Activated gamma-delta T cell treated with Interleukin-2 at 50 U/mL for 16 hours (primary cell): Measurements from ENCODE around the gene COL19A1.

ENCODE experiments used
- DNase-seq: peaks from one replicate; pipeline ENCODE4 v3.0.0-alpha.2; 2020

COL19A1 gene

DNA sequence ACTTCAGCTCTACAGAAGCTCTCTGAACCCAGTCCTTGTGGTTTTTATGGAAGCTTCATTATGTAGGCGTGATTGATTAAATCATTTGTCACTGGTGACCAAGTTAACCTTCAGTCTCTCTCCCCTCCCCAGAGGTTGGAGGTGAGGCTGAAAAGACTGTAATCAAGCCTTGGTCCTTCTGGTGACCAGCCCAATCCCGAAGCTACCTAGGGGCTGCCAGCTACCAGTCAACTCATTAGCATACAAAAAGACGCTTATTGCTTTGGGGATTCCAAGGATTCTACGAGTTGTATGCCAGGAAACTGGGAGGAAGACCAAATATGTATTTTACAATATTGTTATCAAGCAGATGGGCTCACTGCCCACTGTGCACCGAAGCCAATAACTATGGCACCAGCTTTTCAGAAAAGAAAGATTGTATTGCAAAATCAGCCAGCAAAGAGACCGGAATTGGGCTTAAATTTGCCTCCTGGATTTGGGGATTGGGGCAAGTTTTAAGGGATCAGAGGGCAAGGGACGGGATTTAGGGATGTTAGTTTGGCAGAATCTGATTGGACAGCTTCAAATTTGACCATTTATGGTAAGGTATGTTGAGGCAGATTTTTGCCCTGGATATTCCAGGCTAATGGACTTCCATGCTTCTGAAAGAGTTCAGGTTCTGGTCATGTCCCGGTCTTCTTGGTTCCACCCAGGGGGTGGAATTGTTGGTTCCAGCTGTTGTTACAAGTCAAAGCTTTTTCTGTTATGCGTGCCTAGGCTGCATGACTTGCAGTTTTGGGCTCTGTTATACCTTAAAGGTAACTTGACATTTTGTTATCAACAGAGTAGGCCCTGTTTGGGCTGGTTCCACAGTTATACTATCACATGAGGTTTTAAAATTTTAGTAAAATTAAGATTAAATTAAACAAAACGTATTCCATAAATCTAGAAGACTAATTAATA is 269.1 kb downstream of the COL19A1 start:
- no peak for DNase-seq

DNA sequence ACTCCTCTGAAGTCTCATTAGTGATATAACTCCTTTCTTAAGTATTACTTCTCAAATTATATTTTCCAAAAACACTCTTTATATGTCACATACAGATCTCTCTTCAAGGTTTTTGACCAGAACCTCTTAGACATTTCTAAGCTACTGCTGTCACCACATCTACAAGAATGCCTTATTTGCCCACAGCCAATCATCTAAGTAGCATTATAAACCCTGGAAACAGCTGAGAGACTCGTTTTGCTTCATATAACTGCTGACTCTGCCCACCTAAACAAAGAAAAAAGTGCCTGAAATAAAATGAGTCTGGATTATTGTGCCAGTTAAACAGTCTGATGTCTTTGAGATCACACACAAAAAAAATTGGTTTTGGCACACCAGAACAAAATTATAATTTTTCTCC is 270.6 kb downstream of the COL19A1 start:
- DNase-seq: no peak

- DNase-seq: no peak
Measured at GRCh38 chr6:70140496-70140895, 274.1 kb downstream of the COL19A1 start.

GRCh38 chr6:70142034-70142433 is 275.7 kb downstream of the COL19A1 start:
- no peak for DNase-seq

GRCh38 chr6:70145178-70145577 is 278.8 kb downstream of the COL19A1 start:
- no peak for DNase-seq

DNA sequence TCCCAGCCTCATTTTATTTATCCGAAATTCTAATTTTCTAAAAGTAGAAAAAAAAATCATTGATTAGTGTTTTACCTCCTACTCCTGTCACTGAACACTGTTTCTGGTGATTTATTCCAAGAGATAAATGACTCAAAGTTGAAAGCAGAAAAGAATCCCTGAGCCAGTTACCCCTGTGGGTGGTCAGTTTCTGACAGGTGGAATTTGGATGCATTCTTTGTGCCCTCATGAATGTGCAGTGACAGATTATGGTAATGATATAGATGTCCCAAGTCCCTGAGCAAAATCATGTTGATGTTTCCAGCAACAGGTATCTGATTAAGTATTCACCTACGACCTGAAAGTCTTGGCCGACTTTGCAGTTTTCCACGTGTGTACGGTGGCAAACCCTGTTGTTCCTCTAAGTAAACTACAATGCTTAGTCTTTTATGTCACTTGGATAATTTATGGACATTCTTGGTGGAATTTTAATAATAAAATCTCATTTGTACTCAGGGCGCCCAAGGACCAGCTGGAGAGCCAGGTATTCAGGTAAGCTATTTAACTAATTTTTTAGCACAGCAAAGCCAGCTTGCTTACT is 282.9 kb downstream of the COL19A1 start:
- DNase-seq: no peak

DNA sequence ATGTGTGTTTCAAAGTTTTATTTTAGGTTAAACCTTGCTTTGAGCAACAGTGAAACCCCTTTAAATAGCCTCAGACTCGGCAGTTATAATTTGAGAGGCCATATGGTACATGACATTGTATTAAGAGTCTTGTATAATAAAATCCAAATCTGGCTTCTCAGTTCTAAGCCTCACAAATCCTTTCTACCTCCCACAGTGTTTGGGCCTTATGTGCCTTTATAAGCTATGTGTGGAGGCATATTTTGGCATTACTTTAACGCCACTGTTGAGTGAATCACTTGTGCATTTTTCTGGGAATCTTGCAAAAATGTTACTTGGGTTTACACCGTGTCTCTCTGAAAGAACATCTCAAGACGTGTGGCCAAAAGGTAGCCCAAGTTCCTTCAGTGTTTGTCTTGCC is 284.2 kb downstream of the COL19A1 start:
- no peak for DNase-seq

DNA sequence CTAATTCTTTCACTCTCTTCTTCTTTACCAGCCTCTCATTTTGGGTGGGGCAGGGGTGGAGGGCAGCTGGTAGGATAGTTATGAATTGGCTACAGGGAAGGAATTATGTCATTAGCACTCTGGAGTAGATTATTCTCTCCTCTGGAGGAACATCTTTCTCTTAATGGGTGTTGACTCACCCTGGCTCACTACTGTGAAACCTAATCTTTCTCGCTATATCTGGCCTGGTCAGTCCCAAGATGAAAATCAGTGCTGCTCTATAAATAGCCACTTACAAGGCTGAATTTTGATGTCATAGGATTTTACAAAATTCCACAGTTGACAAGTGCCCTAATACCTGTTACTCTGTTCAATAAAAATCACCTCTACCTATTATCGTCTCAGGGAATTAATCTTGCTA is 285.3 kb downstream of the COL19A1 start:
- no peak for DNase-seq

DNA sequence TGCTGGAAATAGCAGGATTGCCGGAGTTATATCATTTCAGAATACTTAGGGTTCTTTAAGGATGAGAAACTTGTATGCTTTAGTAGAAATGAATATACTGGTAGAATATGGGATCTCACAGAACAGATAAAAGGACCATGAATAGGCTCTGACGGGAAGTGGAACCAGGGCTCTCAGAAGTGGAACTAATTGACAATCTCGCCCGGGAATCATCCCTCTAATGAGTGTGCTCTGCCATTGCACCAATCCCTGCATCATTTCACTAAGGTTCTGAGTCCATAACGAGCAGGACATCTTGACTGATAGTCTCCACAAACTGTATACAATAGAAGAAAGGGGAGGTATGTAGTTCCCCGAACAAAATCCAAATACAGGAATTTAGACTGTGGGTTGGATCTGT is 286.4 kb downstream of the COL19A1 start:
- DNase-seq: no peak

DNA sequence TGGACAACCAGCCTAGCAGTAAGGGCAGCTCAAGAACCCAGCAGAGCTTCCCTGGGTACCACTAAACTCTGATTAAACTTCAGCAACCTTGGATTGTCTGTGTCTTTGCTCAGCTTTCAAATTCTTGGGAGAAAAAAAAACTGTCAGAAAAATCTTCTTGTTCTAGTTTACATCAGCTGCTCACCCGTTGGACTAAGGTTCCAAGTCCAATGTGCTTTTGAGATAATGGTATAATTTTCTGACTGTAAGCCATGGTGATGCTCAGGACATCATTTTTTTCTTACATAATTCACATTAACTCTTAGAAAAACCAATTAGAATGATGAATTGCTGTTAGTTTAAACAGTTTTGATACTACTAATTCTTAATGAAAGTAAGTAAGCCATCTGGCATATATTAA is 290.7 kb downstream of the COL19A1 start:
- no peak for DNase-seq

- no peak for DNase-seq
Measured at GRCh38 chr6:70160276-70160675, 293.9 kb downstream of the COL19A1 start.

- DNase-seq: no peak
Measured at GRCh38 chr6:70162972-70163371, 296.6 kb downstream of the COL19A1 start.

GRCh38 chr6:70163795-70164194 is 297.4 kb downstream of the COL19A1 start:
- DNase-seq: no peak

GRCh38 chr6:70164556-70164955 is 298.2 kb downstream of the COL19A1 start:
- no peak for DNase-seq

GRCh38 chr6:70166088-70166958 is 300.0 kb downstream of the COL19A1 start:
- DNase-seq: no peak

DNA sequence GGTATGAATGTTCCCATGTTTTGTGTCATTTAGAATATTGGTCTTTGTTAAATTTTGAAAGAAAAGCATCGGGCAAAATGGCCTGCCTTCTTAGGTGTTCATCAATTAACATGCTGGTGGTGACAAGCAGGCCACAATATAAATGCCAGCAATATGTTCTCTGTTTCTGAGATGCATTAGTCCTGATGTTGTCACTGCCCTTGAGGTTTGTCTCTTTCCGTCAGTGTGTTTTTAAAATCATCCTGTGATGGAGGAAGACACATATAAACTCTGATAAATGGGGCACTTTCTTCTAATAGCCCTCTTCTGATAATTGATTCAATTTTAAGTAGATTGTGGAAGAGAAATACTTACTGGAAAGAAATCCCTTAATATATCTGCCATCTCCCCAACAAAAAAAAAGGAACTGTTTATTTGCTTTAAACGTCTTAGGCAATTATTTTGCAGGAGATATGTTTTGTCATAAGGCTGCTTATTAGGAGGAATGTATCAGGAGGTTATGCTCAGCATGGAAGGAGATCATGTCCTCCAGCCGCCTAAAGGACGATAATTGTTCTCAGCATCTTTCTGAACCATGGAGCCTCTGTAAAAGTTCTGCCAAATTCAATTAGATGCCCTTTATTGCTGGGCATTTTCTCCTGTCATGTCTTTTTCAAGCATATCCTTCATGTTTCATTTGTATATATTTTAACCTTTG is 302.5 kb downstream of the COL19A1 start:
- no peak for DNase-seq

DNA sequence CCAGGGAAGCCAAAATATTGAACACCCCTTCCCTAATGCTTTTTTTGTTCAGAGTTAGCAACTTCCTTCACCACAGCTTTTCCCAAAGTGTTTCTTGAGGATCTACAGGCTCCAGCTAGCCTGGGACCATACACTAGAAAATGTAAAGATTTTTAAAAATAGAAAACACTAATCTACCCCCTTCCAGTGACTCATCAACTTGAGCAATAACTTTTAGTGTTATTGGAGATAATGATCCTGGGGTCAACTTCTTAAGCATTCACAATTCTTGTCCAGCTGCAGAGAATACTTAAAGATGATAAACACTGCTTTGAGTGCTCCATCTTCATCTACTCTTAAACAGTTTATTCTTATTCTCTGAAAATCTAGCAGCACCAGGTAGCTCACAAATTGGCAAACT is 304.9 kb downstream of the COL19A1 start:
- DNase-seq: no peak

DNA sequence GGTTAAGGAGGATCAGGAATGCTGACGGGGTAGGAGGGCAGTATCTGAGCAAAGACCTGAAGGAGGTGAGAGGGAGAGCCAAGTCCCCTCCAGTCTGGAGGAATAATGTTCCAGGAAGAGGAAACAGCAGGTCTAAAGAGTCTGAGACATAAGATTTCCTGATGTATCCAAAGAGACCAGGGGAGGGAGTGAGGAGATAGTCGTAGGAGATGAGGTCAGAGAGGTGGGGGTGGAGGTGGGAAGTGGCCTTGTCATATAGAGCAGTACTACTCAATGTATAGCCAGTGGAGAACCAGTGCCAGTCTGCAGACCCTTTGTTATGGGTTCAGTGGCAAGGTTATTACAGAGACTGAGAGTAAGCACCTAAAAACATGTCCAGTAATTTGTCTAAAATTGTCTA is 305.9 kb downstream of the COL19A1 start:
- DNase-seq: no peak

GRCh38 chr6:70175770-70176169 is 309.4 kb downstream of the COL19A1 start:
- DNase-seq: no peak

DNA sequence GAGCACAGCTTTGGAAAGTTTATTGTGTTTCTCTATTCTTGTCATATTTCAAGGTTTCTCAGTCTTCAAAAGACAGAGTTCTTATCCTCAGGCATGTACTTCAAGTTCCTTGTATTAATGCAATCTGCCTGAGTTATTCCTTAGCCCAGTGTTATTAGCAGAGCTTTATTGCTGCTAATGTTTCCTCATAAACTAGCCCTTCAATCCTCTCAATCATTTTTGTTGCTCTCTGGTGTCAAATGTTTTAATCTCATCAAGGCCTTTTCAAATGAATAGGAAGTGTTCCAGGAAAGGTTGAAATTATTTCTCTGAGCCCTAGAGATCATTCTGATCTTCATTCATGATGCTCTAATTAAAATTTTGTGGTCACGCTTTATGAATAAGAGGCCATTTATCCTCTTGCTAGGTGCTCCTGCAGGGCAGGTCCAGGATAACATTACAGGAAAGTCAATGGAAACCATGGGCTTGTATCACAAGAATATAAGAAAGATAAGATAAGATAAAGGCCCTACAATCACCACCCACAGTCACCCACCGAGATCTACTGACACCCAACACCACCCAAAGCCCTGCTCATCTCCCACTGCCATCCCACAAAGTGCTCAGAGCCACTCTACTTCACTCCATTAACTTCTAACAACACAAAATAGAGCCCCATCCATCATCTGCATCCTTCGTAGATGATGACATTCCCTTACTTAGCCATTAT is 310.6 kb downstream of the COL19A1 start:
- DNase-seq: no peak

- DNase-seq: no peak
Measured at GRCh38 chr6:70180183-70180900, 314.0 kb downstream of the COL19A1 start.
